GM12865 (cell line): ENCODE results near the gene PERP.

ENCODE experiments used
- DNase-seq: peaks from one replicate; pipeline ENCODE4 v3.0.0; 2010; ENCODE audit warnings: low read depth
- H3K4me3 ChIP-seq: 2 replicates; pipeline ENCODE4 v1.5.1; 2011; ENCODE audit warnings: mild to moderate bottlenecking, low read depth, low read length, control low read depth
- CTCF ChIP-seq: IDR thresholded peaks from 2 replicates; pipeline ENCODE4 v1.5.1; 2011; ENCODE audit warnings: low read length, control low read depth, low read depth, inconsistent platforms; ENCODE audit not compliant: insufficient read depth; ENCODE audit errors: missing control alignments

The PERP gene

GRCh38 chr6:138063726-138064125 is 43.5 kb downstream of the PERP start:
- no peak for TF ChIP-seq CTCF
- DNase-seq: no peak
- H3K4me3 ChIP-seq: no peak overlapping the region

GRCh38 chr6:138054982-138055381 is 52.2 kb downstream of the PERP start:
- no peak for DNase-seq
- H3K4me3 ChIP-seq: no peak overlapping the region
- TF ChIP-seq CTCF: no peak

- no peak for DNase-seq
- H3K4me3 ChIP-seq: no peak overlapping the region
- no peak for TF ChIP-seq CTCF
Measured at GRCh38 chr6:138052783-138053182, 54.4 kb downstream of the PERP start.

- no peak for TF ChIP-seq CTCF
- H3K4me3 ChIP-seq: no peak overlapping the region
- DNase-seq: no peak
Measured at GRCh38 chr6:138044972-138045371, 62.2 kb downstream of the PERP start.

GRCh38 chr6:138044458-138044857 is 62.8 kb downstream of the PERP start:
- DNase-seq: no peak
- no peak for TF ChIP-seq CTCF
- H3K4me3 ChIP-seq: no peak overlapping the region
